ENCODE results near the gene TACC2.

TACC2 gene

DNA sequence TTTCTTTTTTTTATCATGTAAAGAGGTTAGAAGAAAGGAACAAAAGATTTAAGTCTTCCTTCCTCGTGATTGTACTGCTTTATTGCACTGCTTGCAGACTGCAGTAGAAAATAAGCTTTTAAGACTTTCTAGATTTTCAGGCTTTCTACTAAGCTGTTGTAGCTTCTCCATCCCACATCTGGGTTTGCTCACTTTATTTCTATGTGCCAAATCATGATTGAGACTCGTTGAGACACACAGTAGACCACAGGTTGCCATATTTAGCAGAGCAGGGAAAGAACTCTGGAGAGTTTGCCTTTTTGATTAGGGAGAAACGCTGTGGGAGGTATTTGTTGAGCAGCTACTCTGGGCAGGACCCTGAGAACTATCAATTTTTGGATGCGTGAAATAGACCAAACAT lies 192.9 kb downstream of the TACC2 start:
- H3K4me2 ChIP-seq (ENCODE audit: insufficient read depth, low read length), result no peak overlapping the region
- H3K4me3 ChIP-seq (ENCODE audit: low read depth in 1 of 2, low read length in 2 of 2), result no peak overlapping the region
- no peak overlapping the region for H3K9ac ChIP-seq (ENCODE audit: low read depth, low read length)
- H4K20me1 ChIP-seq (ENCODE audit: insufficient read depth, low read length), result no peaks in the 10 kb centered on the region
- H3K4me1 ChIP-seq (ENCODE audit: insufficient read depth, low read length), result no peaks in the 10 kb centered on the region
- ATAC-seq (ENCODE audit: insufficient read depth, low read depth), result no peak
- H2AFZ ChIP-seq (ENCODE audit: low read depth, low read length), result no peak overlapping the region
- H3K36me3 ChIP-seq (ENCODE audit: insufficient read depth, low read length), result no peaks in the 10 kb centered on the region
- no peak overlapping the region for H3K27ac ChIP-seq (ENCODE audit: low read length)
- H3K79me2 ChIP-seq (ENCODE audit: insufficient read depth, low read length), result no peaks in the 10 kb centered on the region
- H3K27me3 ChIP-seq (ENCODE audit: insufficient read depth, low read length, poor library complexity), result peaks cover 18% of the 10 kb centered on the region
- no peak for TF ChIP-seq EZH2 (IDR thresholded peaks at IDR 0.05; ENCODE audit: borderline replicate concordance, low read depth, low read length, severe bottlenecking)
- TF ChIP-seq, protein P1, sequence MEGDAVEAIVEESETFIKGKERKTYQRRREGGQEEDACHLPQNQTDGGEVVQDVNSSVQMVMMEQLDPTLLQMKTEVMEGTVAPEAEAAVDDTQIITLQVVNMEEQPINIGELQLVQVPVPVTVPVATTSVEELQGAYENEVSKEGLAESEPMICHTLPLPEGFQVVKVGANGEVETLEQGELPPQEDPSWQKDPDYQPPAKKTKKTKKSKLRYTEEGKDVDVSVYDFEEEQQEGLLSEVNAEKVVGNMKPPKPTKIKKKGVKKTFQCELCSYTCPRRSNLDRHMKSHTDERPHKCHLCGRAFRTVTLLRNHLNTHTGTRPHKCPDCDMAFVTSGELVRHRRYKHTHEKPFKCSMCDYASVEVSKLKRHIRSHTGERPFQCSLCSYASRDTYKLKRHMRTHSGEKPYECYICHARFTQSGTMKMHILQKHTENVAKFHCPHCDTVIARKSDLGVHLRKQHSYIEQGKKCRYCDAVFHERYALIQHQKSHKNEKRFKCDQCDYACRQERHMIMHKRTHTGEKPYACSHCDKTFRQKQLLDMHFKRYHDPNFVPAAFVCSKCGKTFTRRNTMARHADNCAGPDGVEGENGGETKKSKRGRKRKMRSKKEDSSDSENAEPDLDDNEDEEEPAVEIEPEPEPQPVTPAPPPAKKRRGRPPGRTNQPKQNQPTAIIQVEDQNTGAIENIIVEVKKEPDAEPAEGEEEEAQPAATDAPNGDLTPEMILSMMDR (IDR thresholded peaks at IDR 0.05; ENCODE audit: borderline replicate concordance, extremely low read depth, low read length, poor library complexity, severe bottlenecking), result no peak
- H3K9me3 ChIP-seq (ENCODE audit: insufficient read depth, low read length, severe bottlenecking), result no peaks in the 10 kb centered on the region
- no peak for DNase-seq

DNA sequence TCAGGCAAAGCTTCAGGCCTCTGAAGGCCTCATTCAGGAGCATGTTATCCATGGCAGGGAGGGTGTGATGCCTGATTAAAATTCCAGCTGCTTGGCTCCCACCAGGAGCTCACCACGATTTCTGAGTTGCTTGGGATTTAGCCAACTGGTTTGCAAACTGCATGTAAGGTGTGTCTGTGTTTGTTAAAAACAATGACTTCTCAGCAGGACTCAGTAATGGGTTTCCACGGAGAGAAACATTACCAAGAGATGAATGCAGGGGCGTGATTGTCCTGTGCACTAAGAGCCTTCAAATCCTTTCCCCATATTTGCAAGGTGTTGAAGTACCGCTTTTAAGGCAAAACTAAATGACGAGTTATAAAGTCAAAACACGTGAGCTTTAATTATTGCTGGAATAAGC lies 193.3 kb downstream of the TACC2 start:
- no peak for TF ChIP-seq EZH2 (IDR thresholded peaks at IDR 0.05; ENCODE audit: borderline replicate concordance, low read depth, low read length, severe bottlenecking)
- Histone ChIP-seq H2AFZ (ENCODE audit: low read depth, low read length) (no peak overlapping the region), H3K36me3 (ENCODE audit: insufficient read depth, low read length) (no peaks in the 10 kb centered on the region), H3K4me1 (ENCODE audit: insufficient read depth, low read length) (no peaks in the 10 kb centered on the region), H3K27ac (ENCODE audit: low read length) (no peak overlapping the region), H3K9me3 (ENCODE audit: insufficient read depth, low read length, severe bottlenecking) (no peaks in the 10 kb centered on the region), H3K9ac (ENCODE audit: low read depth, low read length) (no peak overlapping the region), H3K4me2 (ENCODE audit: insufficient read depth, low read length) (no peak overlapping the region), H3K79me2 (ENCODE audit: insufficient read depth, low read length) (no peaks in the 10 kb centered on the region), H4K20me1 (ENCODE audit: insufficient read depth, low read length) (no peaks in the 10 kb centered on the region), H3K4me3 (ENCODE audit: low read depth in 1 of 2, low read length in 2 of 2) (no peak overlapping the region), H3K27me3 (ENCODE audit: insufficient read depth, low read length, poor library complexity) (peaks cover 18% of the 10 kb centered on the region)
- no peak for DNase-seq
- no peak for ATAC-seq (ENCODE audit: insufficient read depth, low read depth)

GRCh38 chr10:122184254-122184653 lies 195.3 kb downstream of the TACC2 start:
- Histone ChIP-seq H3K79me2 (ENCODE audit: insufficient read depth, low read length) (no peaks in the 10 kb centered on the region), H3K4me3 (ENCODE audit: low read depth in 1 of 2, low read length in 2 of 2) (no peak overlapping the region), H3K27ac (ENCODE audit: low read length) (no peak overlapping the region), H3K36me3 (ENCODE audit: insufficient read depth, low read length) (no peaks in the 10 kb centered on the region), H4K20me1 (ENCODE audit: insufficient read depth, low read length) (no peaks in the 10 kb centered on the region), H3K27me3 (ENCODE audit: insufficient read depth, low read length, poor library complexity) (peaks cover 18% of the 10 kb centered on the region), H2AFZ (ENCODE audit: low read depth, low read length) (no peak overlapping the region), H3K9me3 (ENCODE audit: insufficient read depth, low read length, severe bottlenecking) (no peaks in the 10 kb centered on the region), H3K4me1 (ENCODE audit: insufficient read depth, low read length) (no peaks in the 10 kb centered on the region), H3K4me2 (ENCODE audit: insufficient read depth, low read length) (no peak overlapping the region), H3K9ac (ENCODE audit: low read depth, low read length) (no peak overlapping the region)
- ATAC-seq (ENCODE audit: insufficient read depth, low read depth), result no peak
- DNase-seq, result no peak
- TF ChIP-seq EZH2 (IDR thresholded peaks at IDR 0.05; ENCODE audit: borderline replicate concordance, low read depth, low read length, severe bottlenecking), result no peak

DNA sequence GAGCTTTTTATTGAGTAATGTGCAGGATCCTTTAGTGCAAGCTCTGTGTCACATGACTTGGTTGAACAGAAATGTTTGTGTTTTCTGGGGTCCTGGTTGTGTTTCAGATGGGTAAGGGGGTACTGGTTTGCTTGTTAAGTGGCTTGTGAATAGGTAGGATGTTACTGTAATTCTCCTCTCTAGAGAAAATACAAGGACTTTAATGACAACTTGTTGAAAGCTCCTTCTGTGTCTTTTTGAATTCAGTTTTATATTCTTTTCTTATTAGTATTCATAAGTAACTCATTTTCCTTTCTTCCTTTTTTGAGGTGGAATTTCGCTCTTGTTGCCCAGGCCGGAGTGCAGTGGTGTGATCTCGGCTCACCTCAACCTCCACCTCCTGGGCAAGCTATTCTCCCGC lies 196.7 kb downstream of the TACC2 start:
- H3K27ac ChIP-seq (ENCODE audit: low read length), result no peak overlapping the region
- no peak for DNase-seq
- no peaks in the 10 kb centered on the region for H3K79me2 ChIP-seq (ENCODE audit: insufficient read depth, low read length)
- no peak overlapping the region for H2AFZ ChIP-seq (ENCODE audit: low read depth, low read length)
- no peak overlapping the region for H3K4me3 ChIP-seq (ENCODE audit: low read depth in 1 of 2, low read length in 2 of 2)
- TF ChIP-seq, protein P1 (IDR thresholded peaks at IDR 0.05; ENCODE audit: borderline replicate concordance, extremely low read depth, low read length, poor library complexity, severe bottlenecking), result no peak
- no peak for TF ChIP-seq EZH2 (IDR thresholded peaks at IDR 0.05; ENCODE audit: borderline replicate concordance, low read depth, low read length, severe bottlenecking)
- H3K27me3 ChIP-seq (ENCODE audit: insufficient read depth, low read length, poor library complexity), result peaks cover 18% of the 10 kb centered on the region
- no peaks in the 10 kb centered on the region for H3K9me3 ChIP-seq (ENCODE audit: insufficient read depth, low read length, severe bottlenecking)
- H3K4me1 ChIP-seq (ENCODE audit: insufficient read depth, low read length), result no peaks in the 10 kb centered on the region
- ATAC-seq (ENCODE audit: insufficient read depth, low read depth), result no peak
- H3K9ac ChIP-seq (ENCODE audit: low read depth, low read length), result no peak overlapping the region
- no peak overlapping the region for H3K4me2 ChIP-seq (ENCODE audit: insufficient read depth, low read length)
- no peaks in the 10 kb centered on the region for H4K20me1 ChIP-seq (ENCODE audit: insufficient read depth, low read length)
- H3K36me3 ChIP-seq (ENCODE audit: insufficient read depth, low read length), result no peaks in the 10 kb centered on the region

All from DND-41 (cell line).